H9 (cell line): Measurements from ENCODE around the gene CYP19A1. TPM values are rescaled to one million over a fixed set of nuclear protein-coding genes. Genes with fewer than 3 reads are reported as not detected.
"Not testable (repeated sequence)": the region's sequence is repeated elsewhere in the genome, so short reads cannot be mapped to it uniquely, and the experiment has no call there.

Experiments
- DNase-seq: peaks from one replicate; pipeline ENCODE4 v3.0.0-alpha.2; 2017
- H2AFZ ChIP-seq: one replicate; pipeline ENCODE4 v1.6.1; 2013; ENCODE audit warnings: mild to moderate bottlenecking, low read length, control low read depth, moderate library complexity
- H2AK5ac ChIP-seq: 2 replicates; pipeline ENCODE4 v1.6.1; 2013; ENCODE audit warnings: low read length, control low read depth, mixed read lengths; ENCODE audit not compliant: insufficient read length
- H2BK120ac ChIP-seq: one replicate; pipeline ENCODE4 v1.6.1; 2013; ENCODE audit warnings: low read depth, mild to moderate bottlenecking, low read length, control low read depth, inconsistent platforms; ENCODE audit not compliant: poor library complexity, severe bottlenecking
- H2BK12ac ChIP-seq: 2 replicates; pipeline ENCODE4 v1.6.1; 2013; ENCODE audit warnings: low read length, control low read depth, mixed read lengths, low read depth; ENCODE audit not compliant: insufficient read length
- H2BK15ac ChIP-seq: 2 replicates; pipeline ENCODE4 v1.6.1; 2013; ENCODE audit warnings: low read depth, low read length, control low read depth
- H2BK20ac ChIP-seq: one replicate; pipeline ENCODE4 v1.6.1; 2013; ENCODE audit warnings: low read depth, mild to moderate bottlenecking, low read length, control low read depth, inconsistent platforms; ENCODE audit not compliant: poor library complexity, severe bottlenecking
- H2BK5ac ChIP-seq: 2 replicates; pipeline ENCODE4 v1.6.1; 2013; ENCODE audit warnings: low read length, control low read depth, mixed read lengths; ENCODE audit not compliant: insufficient read length
- H3K14ac ChIP-seq: 2 replicates; pipeline ENCODE4 v1.6.1; 2013; ENCODE audit warnings: low read length, control low read depth; ENCODE audit not compliant: insufficient read depth
- H3K18ac ChIP-seq: 2 replicates; pipeline ENCODE4 v1.6.1; 2013; ENCODE audit warnings: low read depth, mild to moderate bottlenecking, mixed read lengths, low read length, control low read depth; ENCODE audit not compliant: insufficient read length
- H3K23ac ChIP-seq: 2 replicates; pipeline ENCODE4 v1.6.1; 2013; ENCODE audit warnings: low read length, control low read depth, mixed read lengths, low read depth; ENCODE audit not compliant: insufficient read length
- H3K23me2 ChIP-seq: 2 replicates; pipeline ENCODE4 v1.6.1; 2013; ENCODE audit warnings: low read depth, mild to moderate bottlenecking, mixed read lengths, low read length, control low read depth; ENCODE audit not compliant: insufficient read length, poor library complexity, severe bottlenecking
- H3K27ac ChIP-seq: 2 replicates; pipeline ENCODE4 v1.5.1; 2013; ENCODE audit warnings: low read length, control low read depth, mixed read lengths, low read depth; ENCODE audit not compliant: insufficient read length
- H3K27me3 ChIP-seq: 2 replicates; pipeline ENCODE4 v1.6.1; 2013; ENCODE audit warnings: low read length, control low read depth, inconsistent platforms; ENCODE audit not compliant: insufficient read depth
- H3K4ac ChIP-seq: 2 replicates; pipeline ENCODE4 v1.6.1; 2013; ENCODE audit warnings: low read depth, mild to moderate bottlenecking, control low read depth, inconsistent platforms, low read length, moderate library complexity
- H3K4me1 ChIP-seq: 2 replicates; pipeline ENCODE4 v1.6.1; 2013; ENCODE audit warnings: low read length, control low read depth, inconsistent platforms; ENCODE audit not compliant: insufficient read depth
- H3K4me2 ChIP-seq: 2 replicates; pipeline ENCODE4 v1.6.1; 2013; ENCODE audit warnings: low read length, control low read depth, mixed read lengths; ENCODE audit not compliant: insufficient read length, insufficient read depth
- H3K56ac ChIP-seq: 2 replicates; pipeline ENCODE4 v1.6.1; 2013; ENCODE audit warnings: low read depth, mild to moderate bottlenecking, mixed read lengths, low read length, control low read depth; ENCODE audit not compliant: insufficient read length
- H3K79me1 ChIP-seq: 2 replicates; pipeline ENCODE4 v1.6.1; 2013; ENCODE audit warnings: low read depth, mild to moderate bottlenecking, moderate library complexity, low read length, control low read depth, inconsistent platforms; ENCODE audit not compliant: insufficient read depth, poor library complexity, severe bottlenecking
- H3K79me2 ChIP-seq: 2 replicates; pipeline ENCODE4 v1.6.1; 2013; ENCODE audit warnings: low read length, control low read depth, inconsistent platforms; ENCODE audit not compliant: insufficient read depth
- H3K9ac ChIP-seq: 2 replicates; pipeline ENCODE4 v1.6.1; 2013; ENCODE audit warnings: low read length, control low read depth, mixed read lengths; ENCODE audit not compliant: insufficient read length; ENCODE audit errors: extremely low read depth
- H3K9me3 ChIP-seq: one replicate; pipeline ENCODE4 v1.6.1; 2013; ENCODE audit warnings: low read depth, low read length, inconsistent platforms; ENCODE audit not compliant: control insufficient read depth
- H3T11ph ChIP-seq: one replicate; pipeline ENCODE4 v1.6.1; 2013; ENCODE audit warnings: mild to moderate bottlenecking, low read length, control low read depth, inconsistent platforms
- H4K20me1 ChIP-seq: one replicate; pipeline ENCODE4 v1.6.1; 2013; ENCODE audit not compliant: control insufficient read depth, insufficient read length, insufficient read depth
- H4K5ac ChIP-seq: 2 replicates; pipeline ENCODE4 v1.6.1; 2013; ENCODE audit warnings: low read depth, mild to moderate bottlenecking, mixed read lengths, low read length, control low read depth; ENCODE audit not compliant: insufficient read length
- H4K8ac ChIP-seq: replicated peaks from 2 replicates; pipeline ENCODE4 v1.6.1; 2013; ENCODE audit warnings: low read length, control low read depth, mixed read lengths, low read depth; ENCODE audit not compliant: insufficient read length
- H4K91ac ChIP-seq: 2 replicates; pipeline ENCODE4 v1.6.1; 2013; ENCODE audit warnings: low read depth, mild to moderate bottlenecking, moderate library complexity, mixed read lengths, low read length, control low read depth; ENCODE audit not compliant: insufficient read length
- H3K27ac Mint-ChIP-seq, 3 experiments: 2 replicates in 2 of 3; 3 replicates in 1 of 3; pipeline ENCODE4 v1.8.0; 2020 to 2021; ENCODE audit warnings: mixed read lengths in 3 of 3, mild to moderate bottlenecking in 1 of 3, moderate library complexity in 1 of 3
- H3K27me3 Mint-ChIP-seq: 2 replicates; pipeline ENCODE4 v1.8.0; 2021; ENCODE audit warnings: low read depth, mild to moderate bottlenecking, moderate library complexity, mixed read lengths
- H3K36me3 Mint-ChIP-seq, 3 experiments: 2 replicates in 2 of 3; 3 replicates in 1 of 3; pipeline ENCODE4 v1.8.0; 2020 to 2021; ENCODE audit warnings: low read depth in 3 of 3, mixed read lengths in 3 of 3; ENCODE audit not compliant: insufficient read depth in 1 of 3
- H3K4me1 Mint-ChIP-seq, 2 experiments: 2 replicates each; pipeline ENCODE4 v1.8.0; 2020; ENCODE audit warnings: mixed read lengths in 2 of 2
- H3K4me3 Mint-ChIP-seq, 2 experiments: 2 replicates in 1 of 2; 3 replicates in 1 of 2; pipeline ENCODE4 v1.8.0; 2020 to 2021; ENCODE audit warnings: mild to moderate bottlenecking in 2 of 2, mixed read lengths in 2 of 2, moderate library complexity in 1 of 2
- H3K9me3 Mint-ChIP-seq, 2 experiments: 2 replicates in 1 of 2; 3 replicates in 1 of 2; pipeline ENCODE4 v1.8.0; 2020; ENCODE audit warnings: mild to moderate bottlenecking in 2 of 2, mixed read lengths in 2 of 2, moderate library complexity in 1 of 2
- WGBS: extraction: QIAGEN DNeasy Blood & Tissue Kit; methylation state at CpG from one replicate; pipeline ENCODE4 v1.1.7; 2013; ENCODE audit warnings: missing lambda C conversion rate, low lambda C conversion rate, mixed read lengths; ENCODE audit not compliant: insufficient read length; ENCODE audit errors: extremely low coverage; 5-methylcytosine and 5-hydroxymethylcytosine counted together
- total RNA-seq: library from RNA; stranded (reverse); gene quantifications from 2 replicates; pipeline ENCODE4 v1.2.1, GENCODE V29; 2021
- TF ChIP-seq, protein P1 (sequence below): fragments of 200-600 bp; sonication (generic); conservative IDR thresholded peaks from 3 replicates; pipeline ENCODE4 v1.8.0; 2021; ENCODE audit warnings: antibody characterized with exemption, mild to moderate bottlenecking

The CYP19A1 gene
- total RNA-seq, 1 experiment from 2014 or later, result not detected

DNA sequence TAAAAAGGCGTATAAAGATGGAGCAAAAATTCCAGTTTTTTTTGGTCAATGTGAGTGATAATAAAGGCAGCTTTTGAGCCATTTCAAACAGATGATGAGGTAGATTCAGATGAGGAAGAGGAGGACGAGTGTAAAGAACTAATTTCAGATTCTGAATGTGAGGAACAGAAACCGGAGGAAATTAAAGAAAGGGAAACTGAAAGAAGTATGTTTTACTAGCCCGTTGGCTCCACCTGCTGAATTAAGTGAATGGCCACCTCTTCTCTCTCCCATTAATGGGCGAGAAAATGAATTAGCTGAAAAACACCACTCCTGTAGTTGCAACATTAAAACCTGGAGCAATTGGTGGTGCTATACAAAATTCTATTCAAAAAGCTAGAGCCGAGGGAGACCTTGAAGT is 55.4 kb downstream of the CYP19A1 start:
- Histone ChIP-seq H2BK120ac (no peak overlapping the region), H4K91ac (no peak overlapping the region), H2BK15ac (no peak overlapping the region), H3K9ac (no peak overlapping the region), H3K4me1 (no peaks in the 10 kb centered on the region), H4K5ac (no peak overlapping the region), H3K56ac (no peak overlapping the region), H2AFZ (no peak overlapping the region), H3T11ph (no peak overlapping the region), H2AK5ac (no peak overlapping the region), H3K4ac (no peak overlapping the region), H2BK12ac (no peak overlapping the region), H3K27ac (no peak overlapping the region), H3K23ac (no peak overlapping the region), H3K18ac (no peak overlapping the region), H2BK20ac (no peak overlapping the region), H3K14ac (no peak overlapping the region), H4K20me1 (no peaks in the 10 kb centered on the region), H4K8ac (no peak overlapping the region), H3K27me3 (no peaks in the 10 kb centered on the region), H3K4me2 (no peak overlapping the region), H3K79me1 (no peaks in the 10 kb centered on the region), H2BK5ac (no peak overlapping the region), H3K23me2 (peaks cover 3% of the 10 kb centered on the region), H3K9me3 (no peaks in the 10 kb centered on the region), H3K79me2 (no peaks in the 10 kb centered on the region)
- WGBS, result no CpG with 5 or more reads among the region's 6 CpGs
- H3K4me3 Mint-ChIP-seq, result no peak overlapping the region
- no peaks in the 10 kb centered on the region for H3K9me3 Mint-ChIP-seq
- no peak for DNase-seq
- TF ChIP-seq, protein P1, sequence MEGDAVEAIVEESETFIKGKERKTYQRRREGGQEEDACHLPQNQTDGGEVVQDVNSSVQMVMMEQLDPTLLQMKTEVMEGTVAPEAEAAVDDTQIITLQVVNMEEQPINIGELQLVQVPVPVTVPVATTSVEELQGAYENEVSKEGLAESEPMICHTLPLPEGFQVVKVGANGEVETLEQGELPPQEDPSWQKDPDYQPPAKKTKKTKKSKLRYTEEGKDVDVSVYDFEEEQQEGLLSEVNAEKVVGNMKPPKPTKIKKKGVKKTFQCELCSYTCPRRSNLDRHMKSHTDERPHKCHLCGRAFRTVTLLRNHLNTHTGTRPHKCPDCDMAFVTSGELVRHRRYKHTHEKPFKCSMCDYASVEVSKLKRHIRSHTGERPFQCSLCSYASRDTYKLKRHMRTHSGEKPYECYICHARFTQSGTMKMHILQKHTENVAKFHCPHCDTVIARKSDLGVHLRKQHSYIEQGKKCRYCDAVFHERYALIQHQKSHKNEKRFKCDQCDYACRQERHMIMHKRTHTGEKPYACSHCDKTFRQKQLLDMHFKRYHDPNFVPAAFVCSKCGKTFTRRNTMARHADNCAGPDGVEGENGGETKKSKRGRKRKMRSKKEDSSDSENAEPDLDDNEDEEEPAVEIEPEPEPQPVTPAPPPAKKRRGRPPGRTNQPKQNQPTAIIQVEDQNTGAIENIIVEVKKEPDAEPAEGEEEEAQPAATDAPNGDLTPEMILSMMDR, result 0 out of 3 replicates have a peak, but pooled peaks have one; percentile 14
- no peaks in the 10 kb centered on the region for H3K36me3 Mint-ChIP-seq
- no peak overlapping the region for H3K27ac Mint-ChIP-seq
- H3K4me1 Mint-ChIP-seq, result no peaks in the 10 kb centered on the region
- H3K27me3 Mint-ChIP-seq, result no peaks in the 10 kb centered on the region; the same call in none of the 2 replicates

DNA sequence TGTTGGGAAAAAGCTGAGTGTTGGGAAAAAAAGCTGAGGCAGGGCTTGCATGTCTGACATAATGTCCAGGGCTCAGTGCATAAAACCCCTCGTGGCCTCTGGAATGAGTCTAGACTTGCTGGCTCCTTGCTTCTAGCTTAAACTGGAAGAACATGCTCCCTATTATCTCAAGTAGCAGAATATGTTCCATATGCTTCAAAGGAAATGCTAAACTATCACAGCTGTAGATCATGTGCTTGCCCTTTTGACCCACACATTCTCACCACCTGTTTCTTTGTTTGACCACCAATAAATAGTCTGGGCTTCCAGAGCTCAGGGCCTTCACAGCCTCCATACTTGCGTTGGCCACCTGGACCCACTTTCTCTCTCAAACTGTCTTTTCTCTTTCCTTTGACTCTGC is 56.2 kb downstream of the CYP19A1 start:
- not testable (repeated sequence) for H3K4me1 Mint-ChIP-seq, H4K20me1 ChIP-seq
- WGBS, result no CpG with 5 or more reads among the region's 2 CpGs

More for the DNA sequence above, 56.2 kb downstream of the CYP19A1 start:
- H3K9me3 Mint-ChIP-seq, H3K4me3 Mint-ChIP-seq, H3K27me3 ChIP-seq, H3K79me2 ChIP-seq, H2BK15ac ChIP-seq, H3K27ac Mint-ChIP-seq, H4K8ac ChIP-seq, H2BK120ac ChIP-seq, H2BK12ac ChIP-seq, H3K23ac ChIP-seq, H3K9ac ChIP-seq, DNase-seq, H3K4ac ChIP-seq, H3K27ac ChIP-seq, H4K91ac ChIP-seq, H3K4me2 ChIP-seq, H3K79me1 ChIP-seq, H3K23me2 ChIP-seq, H3K18ac ChIP-seq, H3K27me3 Mint-ChIP-seq, H3K9me3 ChIP-seq, H2AK5ac ChIP-seq, H2AFZ ChIP-seq, H2BK5ac ChIP-seq, H2BK20ac ChIP-seq, H3K36me3 Mint-ChIP-seq, H3T11ph ChIP-seq, H3K14ac ChIP-seq, H4K5ac ChIP-seq, H3K56ac ChIP-seq, H3K4me1 ChIP-seq: not testable (repeated sequence)
